Sigmoid colon (tissue), 4 donors: ENCODE measurements around the gene TRPM4.

Experiments
- CTCF ChIP-seq, 4 experiments: fragments of 450-650 bp in 3 of 4; fragments of 200-600 bp in 1 of 4; IDR thresholded peaks; one replicate each; pipeline ENCODE4 v1.5.1; 2016 to 2019; ENCODE audit warnings: antibody characterized with exemption in 4 of 4, mild to moderate bottlenecking in 3 of 4, moderate library complexity in 2 of 4
- EP300 ChIP-seq, 4 donors: sonication (generic); formaldehyde crosslinking; IDR thresholded peaks; one replicate each; pipeline ENCODE4 v1.6.1; 2017; ENCODE audit warnings: antibody characterized with exemption in 4 of 4
- POLR2A ChIP-seq, 2 donors: fragments of 450-650 bp; IDR thresholded peaks; one replicate each; pipeline ENCODE4 v1.6.1; 2016; ENCODE audit warnings: antibody characterized with exemption in 2 of 2, mild to moderate bottlenecking in 2 of 2, moderate library complexity in 2 of 2
- POLR2AphosphoS5 ChIP-seq, 4 donors: sonication (generic); formaldehyde crosslinking; IDR thresholded peaks; one replicate each; pipeline ENCODE4 v1.6.1; 2017; ENCODE audit warnings: antibody characterized with exemption in 4 of 4

- TF ChIP-seq CTCF (IDR thresholded peaks at IDR 0.05) (no peak), POLR2A (IDR thresholded peaks at IDR 0.05) (no peak), EP300 (IDR thresholded peaks at IDR 0.05) (no peak), POLR2AphosphoS5 (IDR thresholded peaks at IDR 0.05) (no peak)
Measured at GRCh38 chr19:49243129-49243528, 85.5 kb downstream of the TRPM4 start.
